Measurements from ENCODE around the gene GRIN2C.

DNA sequence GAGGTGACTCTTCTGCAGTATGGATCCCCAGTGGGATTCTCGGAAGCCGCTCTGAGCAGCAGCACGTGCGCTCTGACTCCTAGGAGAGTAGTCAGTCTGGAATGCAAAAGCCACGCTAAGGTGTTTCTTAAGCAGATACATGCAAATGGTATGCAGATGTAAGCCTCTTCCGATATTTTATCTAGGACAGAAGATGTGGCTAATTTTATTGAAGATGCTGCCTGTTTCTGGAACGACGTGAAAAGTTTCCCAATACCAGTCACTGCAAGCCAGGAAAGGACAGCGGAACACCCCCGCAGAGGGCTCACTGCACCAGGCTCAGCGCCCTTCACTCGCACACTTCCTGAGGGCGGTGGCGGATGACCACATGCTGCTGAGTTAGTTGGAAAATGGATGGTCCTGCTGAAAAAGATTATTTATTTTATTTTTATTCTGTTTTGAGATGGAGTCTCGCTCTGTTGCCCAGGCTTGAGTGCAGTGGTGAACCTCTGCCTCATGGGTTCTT lies 23.6 kb upstream of the GRIN2C start:
- TF ChIP-seq, protein P1, sequence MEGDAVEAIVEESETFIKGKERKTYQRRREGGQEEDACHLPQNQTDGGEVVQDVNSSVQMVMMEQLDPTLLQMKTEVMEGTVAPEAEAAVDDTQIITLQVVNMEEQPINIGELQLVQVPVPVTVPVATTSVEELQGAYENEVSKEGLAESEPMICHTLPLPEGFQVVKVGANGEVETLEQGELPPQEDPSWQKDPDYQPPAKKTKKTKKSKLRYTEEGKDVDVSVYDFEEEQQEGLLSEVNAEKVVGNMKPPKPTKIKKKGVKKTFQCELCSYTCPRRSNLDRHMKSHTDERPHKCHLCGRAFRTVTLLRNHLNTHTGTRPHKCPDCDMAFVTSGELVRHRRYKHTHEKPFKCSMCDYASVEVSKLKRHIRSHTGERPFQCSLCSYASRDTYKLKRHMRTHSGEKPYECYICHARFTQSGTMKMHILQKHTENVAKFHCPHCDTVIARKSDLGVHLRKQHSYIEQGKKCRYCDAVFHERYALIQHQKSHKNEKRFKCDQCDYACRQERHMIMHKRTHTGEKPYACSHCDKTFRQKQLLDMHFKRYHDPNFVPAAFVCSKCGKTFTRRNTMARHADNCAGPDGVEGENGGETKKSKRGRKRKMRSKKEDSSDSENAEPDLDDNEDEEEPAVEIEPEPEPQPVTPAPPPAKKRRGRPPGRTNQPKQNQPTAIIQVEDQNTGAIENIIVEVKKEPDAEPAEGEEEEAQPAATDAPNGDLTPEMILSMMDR (IDR thresholded peaks at IDR 0.05): no peak
- TF ChIP-seq POLR2A (IDR thresholded peaks at IDR 0.05) (no peak), POLR2AphosphoS5 (IDR thresholded peaks at IDR 0.05) (no peak)

Measured in prostate gland (tissue), 2 donors.